H1 (cell line): ENCODE results near the gene ZNF143. TPM values are rescaled to one million over a fixed set of nuclear protein-coding genes. Genes with fewer than 3 reads are reported as not detected.

Experiments
- CTCF ChIA-PET: fragments of 300-600 bp; sonication (Branson Sonifier 250); formaldehyde crosslinking; loops from one replicate; lab custom pipeline; 2021; ENCODE audit not compliant: partially characterized antibody; lab: Charles Lee
- POLR2A ChIA-PET: fragments of 300-600 bp; sonication (Branson Sonifier 250); formaldehyde crosslinking; loops from one replicate; lab custom pipeline; 2021; ENCODE audit warnings: inconsistent platforms; ENCODE audit not compliant: partially characterized antibody; lab: Charles Lee
- DNase-seq, 2 experiments: peaks; one replicate each; pipeline versions ENCODE4 v3.0.0 to v3.0.0-alpha.2; 2010 to 2022; ENCODE audit warnings: low spot score in 2 of 2, low read depth in 1 of 2, mixed read lengths in 1 of 2
- FAIRE-seq: peaks from 2 replicates; lab custom pipeline; 2011; peaks lifted over from hg19 to GRCh38; lab: Jason Lieb, UNC
- H2AFZ ChIP-seq: 2 replicates; pipeline ENCODE4 v1.8.1; 2012; ENCODE audit warnings: low read length, inconsistent platforms
- H2AK5ac ChIP-seq: 2 replicates; pipeline ENCODE4 v1.6.1; 2013; ENCODE audit warnings: low read depth, low read length
- H2BK120ac ChIP-seq: replicated peaks from 2 replicates; pipeline ENCODE3; 2013; ENCODE audit warnings: low read depth, low read length, inconsistent platforms
- H2BK12ac ChIP-seq: 2 replicates; pipeline ENCODE4 v1.6.1; 2013; ENCODE audit warnings: low read depth, low read length
- H2BK15ac ChIP-seq: 2 replicates; pipeline ENCODE4 v1.6.1; 2013; ENCODE audit warnings: low read length
- H2BK20ac ChIP-seq: 2 replicates; pipeline ENCODE4 v1.6.1; 2013; ENCODE audit warnings: low read length
- H2BK5ac ChIP-seq: 2 replicates; pipeline ENCODE4 v1.6.1; 2013; ENCODE audit warnings: low read depth, low read length
- H3K14ac ChIP-seq: 2 replicates; pipeline ENCODE4 v1.6.1; 2013; ENCODE audit warnings: inconsistent platforms; ENCODE audit not compliant: insufficient read length
- H3K18ac ChIP-seq: 2 replicates; pipeline ENCODE4 v1.6.1; 2013; ENCODE audit warnings: low read length; ENCODE audit errors: extremely low read depth
- H3K23ac ChIP-seq: 2 replicates; pipeline ENCODE4 v1.6.1; 2013; ENCODE audit warnings: inconsistent platforms; ENCODE audit not compliant: insufficient read length
- H3K23me2 ChIP-seq: 2 replicates; pipeline ENCODE4 v1.6.1; 2013; ENCODE audit warnings: low read depth, low read length
- H3K27ac ChIP-seq: 2 replicates; pipeline ENCODE4 v1.6.1; 2011; ENCODE audit warnings: low read depth, low read length, inconsistent platforms
- H3K27me3 ChIP-seq, 4 experiments: replicated peaks in 1 of 4; 1 replicate in 1 of 4; 2 replicates in 3 of 4; pipeline versions ENCODE4 v1.6.1 to v1.8.1; 2011 to 2013; ENCODE audit warnings: low read length in 3 of 4, mild to moderate bottlenecking in 3 of 4, inconsistent platforms in 2 of 4, mixed read lengths in 2 of 4, moderate library complexity in 1 of 4; ENCODE audit not compliant: control insufficient read depth in 3 of 4, insufficient read depth in 3 of 4; ENCODE audit errors: extremely low read depth in 1 of 4
- H3K36me3 ChIP-seq, 4 experiments: 2 replicates each; pipeline versions ENCODE4 v1.6.1 to v1.8.1; 2011 to 2013; ENCODE audit warnings: mild to moderate bottlenecking in 4 of 4, low read length in 3 of 4, moderate library complexity in 2 of 4, control low read depth in 1 of 4, inconsistent platforms in 1 of 4; ENCODE audit not compliant: insufficient read depth in 4 of 4, control insufficient read depth in 2 of 4
- H3K4ac ChIP-seq: replicated peaks from 2 replicates; pipeline ENCODE3; 2013; ENCODE audit warnings: low read length, low read depth, mixed read lengths, inconsistent platforms; ENCODE audit not compliant: insufficient read length
- H3K4me1 ChIP-seq, 4 experiments: replicated peaks in 1 of 4; 1 replicate in 1 of 4; 2 replicates in 3 of 4; pipeline versions ENCODE4 v1.6.1 to v1.8.1; 2011 to 2013; ENCODE audit warnings: low read length in 3 of 4, inconsistent platforms in 2 of 4, mixed read lengths in 1 of 4; ENCODE audit not compliant: insufficient read depth in 4 of 4, control insufficient read depth in 3 of 4
- H3K4me2 ChIP-seq, 2 experiments: 2 replicates each; pipeline versions ENCODE4 v1.6.1 to v1.8.1; 2011 to 2013; ENCODE audit warnings: low read depth in 2 of 2, low read length in 2 of 2, control low read depth in 1 of 2, inconsistent platforms in 1 of 2, mild to moderate bottlenecking in 1 of 2; ENCODE audit not compliant: insufficient read depth in 1 of 2
- H3K4me3 ChIP-seq, 4 experiments: fragments of 200-600, 300-600 bp in 1 of 4; sonication (generic), shearing (Covaris generic), sonication (Bioruptor Twin) in 1 of 4; 2 replicates each; pipeline versions ENCODE4 v1.5.1 to v1.8.1; 2011 to 2016; ENCODE audit warnings: low read length in 4 of 4, low read depth in 3 of 4, control low read depth in 2 of 4, inconsistent platforms in 2 of 4, mild to moderate bottlenecking in 2 of 4, mixed read lengths in 1 of 4, moderate library complexity in 1 of 4; ENCODE audit not compliant: insufficient read depth in 2 of 4; ENCODE audit errors: extremely low read depth in 1 of 4
- H3K56ac ChIP-seq: replicated peaks from 2 replicates; pipeline ENCODE3; 2013; ENCODE audit warnings: low read depth, mild to moderate bottlenecking, mixed read lengths, low read length, inconsistent platforms; ENCODE audit not compliant: insufficient read length
- H3K79me1 ChIP-seq: 2 replicates; pipeline ENCODE4 v1.6.1; 2013; ENCODE audit warnings: low read depth, low read length, control low read depth
- H3K79me2 ChIP-seq, 2 experiments: 2 replicates each; pipeline versions ENCODE4 v1.6.1 to v1.8.1; 2012 to 2013; ENCODE audit warnings: low read length in 2 of 2, mild to moderate bottlenecking in 2 of 2, inconsistent platforms in 1 of 2; ENCODE audit not compliant: insufficient read depth in 2 of 2, control insufficient read depth in 1 of 2
- H3K9ac ChIP-seq, 4 experiments: replicated peaks in 1 of 4; 1 replicate in 1 of 4; 2 replicates in 3 of 4; pipeline versions ENCODE4 v1.6.1 to v1.8.1; 2011 to 2013; ENCODE audit warnings: low read depth in 3 of 4, low read length in 3 of 4, control low read depth in 2 of 4, mild to moderate bottlenecking in 2 of 4, moderate library complexity in 2 of 4, inconsistent platforms in 1 of 4; ENCODE audit errors: extremely low read depth in 1 of 4
- H3K9me3 ChIP-seq, 2 experiments: 2 replicates each; pipeline versions ENCODE4 v1.6.1 to v1.8.1; 2012 to 2013; ENCODE audit warnings: mild to moderate bottlenecking in 2 of 2, moderate library complexity in 2 of 2, control low read depth in 1 of 2, inconsistent platforms in 1 of 2, low read depth in 1 of 2, low read length in 1 of 2, mixed read lengths in 1 of 2; ENCODE audit not compliant: insufficient read depth in 2 of 2
- H4K20me1 ChIP-seq, 2 experiments: replicated peaks in 1 of 2; 2 replicates each; pipeline versions ENCODE3 to v1.8.1; 2011 to 2013; ENCODE audit warnings: inconsistent platforms in 2 of 2, low read length in 2 of 2, mild to moderate bottlenecking in 1 of 2; ENCODE audit not compliant: insufficient read depth in 2 of 2, control insufficient read depth in 1 of 2
- H4K5ac ChIP-seq: 2 replicates; pipeline ENCODE4 v1.6.1; 2013; ENCODE audit warnings: low read length, low read depth, mixed read lengths, inconsistent platforms; ENCODE audit not compliant: insufficient read length
- H4K8ac ChIP-seq: 2 replicates; pipeline ENCODE4 v1.8.0; 2013; ENCODE audit warnings: mild to moderate bottlenecking, moderate library complexity, low read length, inconsistent platforms; ENCODE audit not compliant: insufficient read depth; ENCODE audit errors: extremely low read depth
- H4K91ac ChIP-seq: replicated peaks from 2 replicates; pipeline ENCODE3; 2013; ENCODE audit warnings: low read length, mixed read lengths, inconsistent platforms; ENCODE audit not compliant: insufficient read length
- BACH1 ChIP-seq: IDR thresholded peaks from 2 replicates; pipeline ENCODE4 v1.6.1; 2012; ENCODE audit warnings: low read length, improper control_type of control experiment
- KDM4A ChIP-seq: IDR thresholded peaks from one replicate; pipeline ENCODE4 v1.7.1; 2012; ENCODE audit warnings: low read depth, mild to moderate bottlenecking, moderate library complexity, low read length, inconsistent platforms; ENCODE audit not compliant: severe bottlenecking
- MAFK ChIP-seq: IDR thresholded peaks from 2 replicates; pipeline ENCODE4 v1.6.1; 2012; ENCODE audit warnings: low read depth, mild to moderate bottlenecking, improper control_type of control experiment, low read length
- PHF8 ChIP-seq: fragments of 200-600 bp; sonication (generic); conservative IDR thresholded peaks from 2 replicates; pipeline ENCODE4 v1.7.1; 2012; ENCODE audit warnings: low read depth, mild to moderate bottlenecking, inconsistent platforms, low read length, moderate library complexity
- POU5F1 ChIP-seq: IDR thresholded peaks from 2 replicates; pipeline ENCODE4 v1.6.1; 2011; ENCODE audit warnings: low read depth, mild to moderate bottlenecking, low read length, moderate library complexity
- USF2 ChIP-seq: IDR thresholded peaks from 2 replicates; pipeline ENCODE4 v1.6.1; 2011; ENCODE audit warnings: low read length, improper control_type of control experiment
- ZNF274 ChIP-seq: IDR thresholded peaks from 2 replicates; pipeline ENCODE4 v1.7.0; 2012; ENCODE audit warnings: low read length, borderline replicate concordance; ENCODE audit errors: extremely low read depth
- WGBS, 2 experiments: shearing (Covaris generic) in 1 of 2; methylation state at CpG; one replicate each; pipeline versions ENCODE4 v1.1.6 to v1.1.7; 2013 to 2015; ENCODE audit warnings: low lambda C conversion rate in 2 of 2, mixed read lengths in 2 of 2, inconsistent platforms in 1 of 2, low coverage in 1 of 2, missing lambda C conversion rate in 1 of 2; ENCODE audit not compliant: insufficient replicate concordance in 2 of 2, insufficient coverage in 1 of 2, insufficient read length in 1 of 2; ENCODE audit errors: extremely low coverage in 1 of 2, missing lambda C conversion rate in 1 of 2; 5-methylcytosine and 5-hydroxymethylcytosine counted together
- polyA plus RNA-seq, 7 experiments: library from polyadenylated mRNA; depleted of rRNA in 3 of 7; stranded (reverse) in 5 of 7; unstranded in 2 of 7; fragments of >200 nt in 5 of 7; fragments of 200-250 nt in 2 of 7; gene quantifications; 1 replicate in 5 of 7; 2 replicates in 1 of 7; 4 replicates in 1 of 7; pipeline versions ENCODE4 v1.2.1 to v1.2.3, GENCODE V29; 2011 to 2013; ENCODE audit warnings: missing spikeins in 2 of 7, mixed read lengths in 2 of 7
- total RNA-seq: library from RNA; stranded (reverse); fragmentation: NEBNext Ultra II Directional; extraction: Animal tissue kit (Norgen Biotek cat#: 25700); gene quantifications from 2 replicates; pipeline ENCODE4 v1.2.1, GENCODE V29; 2021

The ZNF143 gene
- total and polyA plus RNA-seq, 2 of the 8 experiments (the other 6 are each of a cell fraction or from before 2014, with no cell fraction given), result 43.0 to 69.2 TPM

DNA sequence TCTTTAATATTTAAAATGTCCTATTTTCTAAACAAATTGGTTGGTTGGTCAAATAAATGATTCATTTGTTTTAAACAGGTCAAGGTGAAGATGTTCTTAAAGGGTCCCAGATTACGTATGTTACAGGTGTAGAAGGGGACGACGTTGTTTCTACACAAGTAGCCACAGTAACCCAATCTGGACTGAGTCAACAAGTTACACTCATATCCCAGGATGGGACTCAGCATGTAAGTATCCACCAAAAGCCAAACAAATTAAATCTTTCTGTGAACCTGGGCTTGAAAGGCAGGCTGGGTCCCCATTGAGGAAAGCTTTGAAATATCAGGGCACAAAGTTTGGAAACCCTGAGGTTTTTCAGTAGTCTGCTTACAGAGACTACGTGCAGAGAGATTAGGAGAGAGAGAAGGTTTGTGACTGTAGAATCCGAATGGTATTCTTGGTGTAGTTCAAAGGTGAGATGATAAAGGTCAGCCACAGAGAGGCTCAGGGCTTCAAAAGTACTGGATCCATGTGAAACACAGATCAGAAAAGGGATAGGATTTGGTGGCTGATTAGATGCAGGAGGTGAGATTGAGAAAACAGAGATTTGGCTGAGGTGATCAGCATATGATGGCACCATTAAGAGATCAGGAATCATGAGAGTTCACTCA, 51.7 kb downstream of the ZNF143 start:
- DNase-seq, result no peak
- Histone ChIP-seq H2BK15ac (no peak overlapping the region), H4K20me1 (no peaks in the 10 kb centered on the region), H3K23me2 (no peaks in the 10 kb centered on the region; the same call in 1 of the 2 replicates), H2BK120ac (no peak overlapping the region), H3K27ac (no peak overlapping the region), H3K14ac (no peak overlapping the region), H3K4ac (no peak overlapping the region), H3K4me1 (peaks cover 0 to 4% (median 0%) of the 10 kb centered on the region in 4 experiments; a peak in 1 of 7 replicates), H2AK5ac (no peak overlapping the region), H3K4me3 (no peak overlapping the region), H2BK5ac (no peak overlapping the region), H3K79me1 (no peaks in the 10 kb centered on the region), H2BK12ac (no peak overlapping the region), H3K9ac (no peak overlapping the region), H3K18ac (no peak overlapping the region), H4K91ac (no peak overlapping the region), H3K4me2 (no peak overlapping the region), H2BK20ac (no peak overlapping the region), H2AFZ (no peak overlapping the region), H3K36me3 (peaks cover 8 to 49% (median 31%) of the 10 kb centered on the region in 4 experiments), H4K8ac (no peak overlapping the region), H4K5ac (no peak overlapping the region), H3K9me3 (no peaks in the 10 kb centered on the region), H3K27me3 (no peaks in the 10 kb centered on the region), H3K79me2 (no peaks in the 10 kb centered on the region), H3K56ac (no peak overlapping the region), H3K23ac (no peak overlapping the region)
- no peak for TF ChIP-seq BACH1
- no peak for TF ChIP-seq ZNF274
- no peak for TF ChIP-seq MAFK
- TF ChIP-seq KDM4A, result no peak
- no peak for TF ChIP-seq PHF8
- TF ChIP-seq POU5F1, result no peak
- TF ChIP-seq USF2, result no peak
- 88% methylated on average over 5 of the region's 5 CpGs; no CpG with 5 or more reads in 1 of the 2 experiments for WGBS, 2 experiments
- CTCF ChIA-PET, result interaction anchor here (1.2 to 1.6 kb wide), 2 partner anchors 14 to 100 kb away, joined by 3 to 6 read pairs; no protein-coding TSS in a partner anchor
- no peak for FAIRE-seq
- POLR2A ChIA-PET, result interaction anchor here (1.4 to 1.7 kb wide), 2 partner anchors 17 to 51 kb away, joined by 5 to 6 read pairs; partner anchors contain the start of gene ZNF143
